HEK293 (cell line): ENCODE results near the gene ESR1.

Experiments used
- ATF2 ChIP-seq: fragments of 450-650 bp; formaldehyde crosslinking; IDR thresholded peaks from 2 replicates; pipeline ENCODE4 v1.5.1; 2016; ENCODE audit warnings: missing biosample characterization, missing genetic modification characterization, low read depth
- GFI1B ChIP-seq: fragments of 450-650 bp; formaldehyde crosslinking; IDR thresholded peaks from 2 replicates; pipeline ENCODE4 v1.5.1; 2016; ENCODE audit warnings: missing biosample characterization, missing genetic modification characterization
- KLF10 ChIP-seq: fragments of 450-650 bp; IDR thresholded peaks from 2 replicates; pipeline ENCODE4 v1.5.1; 2018; ENCODE audit warnings: missing biosample characterization, mild to moderate bottlenecking, missing genetic modification characterization
- OSR2 ChIP-seq: fragments of 450-650 bp; formaldehyde crosslinking; IDR thresholded peaks from 2 replicates; pipeline ENCODE4 v1.5.1; 2016; ENCODE audit warnings: missing biosample characterization, missing genetic modification characterization
- PRDM1 ChIP-seq: fragments of 450-650 bp; formaldehyde crosslinking; IDR thresholded peaks from 2 replicates; pipeline ENCODE4; 2016; ENCODE audit warnings: missing biosample characterization, missing genetic modification characterization
- PRDM6 ChIP-seq: fragments of 450-650 bp; formaldehyde crosslinking; IDR thresholded peaks from 2 replicates; pipeline ENCODE4 v1.5.1; 2017; ENCODE audit warnings: missing biosample characterization, missing genetic modification characterization
- ZBTB10 ChIP-seq: fragments of 450-650 bp; formaldehyde crosslinking; IDR thresholded peaks from 2 replicates; pipeline ENCODE4 v1.5.1; 2016; ENCODE audit warnings: missing biosample characterization, missing genetic modification characterization
- ZBTB48 ChIP-seq: fragments of 450-650 bp; formaldehyde crosslinking; IDR thresholded peaks from 2 replicates; pipeline ENCODE4 v1.5.1; 2016; ENCODE audit warnings: missing biosample characterization, missing genetic modification characterization
- ZBTB49 ChIP-seq: fragments of 450-650 bp; formaldehyde crosslinking; IDR thresholded peaks from 2 replicates; pipeline ENCODE4 v1.5.1; 2016; ENCODE audit warnings: missing biosample characterization, missing genetic modification characterization, low read depth
- ZBTB7A ChIP-seq: fragments of 450-650 bp; formaldehyde crosslinking; IDR thresholded peaks from 2 replicates; pipeline ENCODE4 v1.5.1; 2016; ENCODE audit warnings: low read depth, missing biosample characterization, missing genetic modification characterization
- ZIC2 ChIP-seq: fragments of 450-650 bp; formaldehyde crosslinking; IDR thresholded peaks from 2 replicates; pipeline ENCODE4 v1.5.1; 2016; ENCODE audit warnings: missing biosample characterization, missing genetic modification characterization
- ZNF155 ChIP-seq: fragments of 450-650 bp; formaldehyde crosslinking; IDR thresholded peaks from 2 replicates; pipeline ENCODE4 v1.5.1; 2016; ENCODE audit warnings: missing biosample characterization, missing genetic modification characterization
- ZNF184 ChIP-seq: fragments of 450-650 bp; IDR thresholded peaks from 2 replicates; pipeline ENCODE4 v1.5.1; 2018; ENCODE audit warnings: missing biosample characterization, mild to moderate bottlenecking, missing genetic modification characterization
- ZNF221 ChIP-seq: fragments of 450-650 bp; formaldehyde crosslinking; IDR thresholded peaks from 2 replicates; pipeline ENCODE4 v1.5.1; 2017; ENCODE audit warnings: missing biosample characterization, missing genetic modification characterization, borderline replicate concordance
- ZNF239 ChIP-seq: fragments of 450-650 bp; formaldehyde crosslinking; IDR thresholded peaks from 2 replicates; pipeline ENCODE4 v1.5.1; 2016; ENCODE audit warnings: missing biosample characterization, missing genetic modification characterization
- ZNF341 ChIP-seq: fragments of 450-650 bp; formaldehyde crosslinking; IDR thresholded peaks from 2 replicates; pipeline ENCODE4; 2016; ENCODE audit warnings: low read depth, missing biosample characterization, missing genetic modification characterization
- ZNF488 ChIP-seq: fragments of 450-650 bp; formaldehyde crosslinking; IDR thresholded peaks from 2 replicates; pipeline ENCODE4 v1.5.1; 2016; ENCODE audit warnings: missing biosample characterization, missing genetic modification characterization
- ZNF501 ChIP-seq: fragments of 450-650 bp; formaldehyde crosslinking; IDR thresholded peaks from 2 replicates; pipeline ENCODE4 v1.5.1; 2016; ENCODE audit warnings: missing biosample characterization, missing genetic modification characterization
- ZNF629 ChIP-seq: fragments of 450-650 bp; formaldehyde crosslinking; IDR thresholded peaks from 2 replicates; pipeline ENCODE4 v1.5.1; 2017; ENCODE audit warnings: missing biosample characterization, missing genetic modification characterization
- ZNF660 ChIP-seq: fragments of 450-650 bp; IDR thresholded peaks from 2 replicates; pipeline ENCODE4 v1.5.1; 2018; ENCODE audit warnings: missing biosample characterization, mild to moderate bottlenecking, missing genetic modification characterization
- ZNF692 ChIP-seq: fragments of 450-650 bp; formaldehyde crosslinking; IDR thresholded peaks from 2 replicates; pipeline ENCODE4 v1.5.1; 2016; ENCODE audit warnings: missing biosample characterization, missing genetic modification characterization
- ZNF843 ChIP-seq: fragments of 450-650 bp; formaldehyde crosslinking; IDR thresholded peaks from 2 replicates; pipeline ENCODE4 v1.5.1; 2016; ENCODE audit warnings: missing biosample characterization, missing genetic modification characterization

ESR1 gene

GRCh38 chr6:152094992-152095592 is 287.6 kb downstream of the ESR1 start (continued):
- TF ChIP-seq ATF2 (peak; percentile 47), PRDM1 (tag by site-specific recombination) (peak; percentile 70), KLF10 (peak; percentile 78), ZNF239 (no peak), ZNF692 (tag by site-specific recombination) (0 out of 2 replicates have a peak, but pooled peaks have one; percentile 32), ZBTB10 (tag by site-specific recombination) (0 out of 2 replicates have a peak, but pooled peaks have one; percentile 1), OSR2 (tag by site-specific recombination) (peak; percentile 46), ZNF843 (tag by site-specific recombination) (peak; percentile 63), ZNF341 (no peak), ZNF155 (tag by site-specific recombination) (no peak), ZNF629 (tag by site-specific recombination) (peak; percentile 92), ZBTB7A (tag by site-specific recombination) (no peak), ZNF660 (peak; percentile 71), ZNF501 (tag by site-specific recombination) (no peak), ZNF184 (tag by site-specific recombination) (peak; percentile 69; the same call in 1 of the 2 replicates), ZNF488 (tag by site-specific recombination) (no peak), ZNF221 (tag by site-specific recombination) (no peak), GFI1B (tag by site-specific recombination) (peak; percentile 8; the same call in 1 of the 2 replicates), PRDM6 (tag by site-specific recombination) (peak; percentile 52; the same call in 1 of the 2 replicates), ZBTB48 (tag by site-specific recombination) (peak; percentile 48; the same call in 1 of the 2 replicates), ZIC2 (tag by site-specific recombination) (no peak), ZBTB49 (tag by site-specific recombination) (no peak)
